SW480 (cell line): ENCODE results near the gene ZNF28.
"Not testable (repeated sequence)": the region's sequence is repeated elsewhere in the genome, so short reads cannot be mapped to it uniquely, and the experiment has no call there.

ENCODE experiments used
- DNase-seq: peaks from one replicate; pipeline ENCODE4 v3.0.0-alpha.2; 2016; ENCODE audit warnings: low spot score

Gene ZNF28

DNA sequence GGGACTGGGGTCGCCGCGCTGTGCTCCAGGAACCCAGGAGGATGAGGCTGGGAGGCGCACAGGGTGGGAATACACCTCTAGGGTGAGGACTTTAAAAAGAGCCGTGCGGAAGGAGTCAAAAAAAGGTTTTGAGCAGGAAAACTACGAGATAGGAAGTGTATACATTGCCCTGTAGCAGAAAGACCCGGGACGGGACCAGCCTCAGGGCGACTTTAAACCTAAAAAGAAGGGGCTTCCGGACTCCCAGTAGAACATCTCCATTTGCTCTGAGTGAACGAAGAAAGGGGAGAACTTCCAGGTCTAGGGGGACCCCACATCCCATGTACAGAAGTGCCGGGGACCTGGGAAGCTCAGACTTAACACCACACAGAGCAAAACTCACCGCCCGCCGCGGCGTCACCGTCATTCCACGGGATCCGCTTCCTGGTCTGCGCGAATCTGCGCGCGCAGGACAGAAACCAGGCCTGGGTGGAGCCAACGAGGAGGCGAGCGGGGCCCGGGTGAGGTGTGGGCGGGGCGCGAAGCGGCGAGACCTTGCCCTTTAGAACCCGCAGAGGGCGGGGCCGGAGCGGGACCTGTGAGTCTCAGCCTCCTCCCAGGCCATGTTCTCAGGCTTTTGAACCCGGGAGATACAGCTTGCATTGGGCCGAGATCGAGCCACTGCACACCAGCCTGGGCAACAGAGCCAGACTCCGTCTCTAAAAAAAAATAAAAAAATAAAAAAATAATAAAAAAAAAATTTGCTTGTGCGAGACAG lies at the start of gene ZNF28:
TSS of gene ZNF28 (minus strand) at position 430 of the 757 bp plus-strand sequence. CDS start 3,675 bp downstream, outside the sequence.
- peak; percentile 24 for DNase-seq

GRCh38 chr19:52868031-52868430 lies 46.6 kb upstream of the ZNF28 start:
- not testable (repeated sequence) for DNase-seq

- DNase-seq, result peak; percentile 39
These were observed 36.2 kb upstream of the ZNF28 start, which contains the start of gene ZNF468 for GRCh38 chr19:52857378-52858191. Gene ZNF468 (minus strand): TSS chr19:52857619. CDS start chr19:52854272, 3,347 bp downstream.

- DNase-seq, result not testable (repeated sequence)
These were observed 35.3 kb upstream of the ZNF28 start for GRCh38 chr19:52856540-52857377.

GRCh38 chr19:52847352-52847751 lies 25.9 kb upstream of the ZNF28 start:
- DNase-seq, result not testable (repeated sequence)

DNA sequence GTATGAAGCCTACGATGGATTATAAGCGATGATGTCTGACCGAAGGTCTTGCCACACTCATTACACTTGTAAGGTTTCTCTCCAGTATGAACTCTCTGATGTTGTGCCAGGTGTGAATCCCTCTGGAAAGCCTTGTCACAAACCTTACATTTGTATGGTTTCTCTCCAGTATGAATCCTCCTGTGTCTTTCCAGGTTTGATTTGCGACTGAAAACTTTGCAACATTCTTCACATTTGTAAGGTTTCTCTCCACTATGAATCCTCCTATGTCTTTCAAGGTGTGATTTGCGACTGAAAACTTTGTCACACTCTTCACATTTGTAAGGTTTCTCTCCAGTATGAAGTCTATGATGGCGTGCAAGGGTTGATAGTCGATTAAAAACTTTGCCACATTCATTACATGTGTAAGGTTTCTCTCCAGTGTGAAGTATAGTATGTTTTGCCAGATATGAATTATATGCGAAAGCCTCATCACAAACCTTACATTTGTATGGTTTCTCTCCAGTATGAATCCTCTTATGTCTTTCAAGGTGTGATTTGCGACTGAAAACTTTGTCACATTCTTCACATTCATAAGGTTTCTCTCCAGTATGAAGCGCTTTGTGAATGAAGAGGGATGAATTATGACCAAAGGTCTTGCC lies 19.5 kb upstream of the ZNF28 start:
- not testable (repeated sequence) for DNase-seq

DNA sequence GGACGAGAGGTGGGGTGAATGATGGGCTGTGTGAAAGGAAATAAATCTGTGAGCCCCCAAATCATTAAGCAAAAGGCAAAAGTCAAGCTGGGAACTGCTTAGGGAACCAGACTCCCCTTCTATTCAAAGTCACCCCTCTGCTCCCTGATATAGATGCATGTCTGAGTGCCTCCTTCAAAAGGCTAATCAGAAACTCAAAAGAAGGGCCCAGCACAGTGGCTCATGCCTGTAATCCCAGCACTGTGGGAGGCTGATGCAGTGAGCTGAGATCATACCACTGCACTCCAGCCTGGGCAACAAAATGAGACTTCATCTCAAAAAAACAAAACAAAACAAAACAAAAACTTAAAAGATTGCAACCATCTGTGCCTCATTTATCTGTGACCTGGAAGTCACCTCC lies 12.9 kb upstream of the ZNF28 start:
- not testable (repeated sequence) for DNase-seq

DNA sequence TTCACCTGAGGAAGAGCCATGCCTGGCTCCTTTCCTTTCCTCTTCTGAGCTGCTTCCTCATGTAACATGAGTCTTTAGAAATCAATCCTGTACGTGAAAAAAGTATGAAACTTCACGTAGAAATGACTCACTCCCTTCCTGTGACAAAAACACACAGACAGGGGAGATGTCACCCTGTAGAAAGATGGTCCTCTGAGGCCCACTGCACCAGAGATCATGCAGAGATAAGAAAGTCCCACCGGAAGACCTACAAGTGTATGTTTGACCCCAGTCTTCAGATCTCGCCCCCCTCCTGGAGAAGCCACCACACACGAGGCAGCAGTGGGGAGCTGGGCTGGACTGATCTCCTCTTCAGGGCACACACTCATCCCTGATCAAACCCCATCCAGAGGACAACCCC lies 12.1 kb upstream of the ZNF28 start:
- DNase-seq, result not testable (repeated sequence)

DNA sequence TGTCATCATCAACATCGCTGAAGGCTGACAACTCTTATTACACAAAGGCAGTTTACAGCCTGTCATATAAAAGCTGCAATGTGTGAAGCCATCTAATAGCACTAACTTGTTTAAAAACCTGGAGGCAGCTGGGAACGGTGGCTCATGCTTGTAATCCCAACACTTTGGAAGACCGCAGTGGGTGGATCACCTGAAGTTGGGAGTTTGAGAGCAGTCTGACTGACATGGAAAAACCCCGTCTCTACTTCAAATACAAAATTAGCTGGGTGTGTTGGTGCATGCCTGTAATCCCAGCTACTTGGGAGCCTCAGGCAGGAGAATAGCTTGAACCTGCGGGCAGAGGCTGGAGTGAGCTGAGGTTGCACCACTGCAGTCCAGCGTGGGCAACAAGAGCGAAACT lies 8.4 kb upstream of the ZNF28 start:
- not testable (repeated sequence) for DNase-seq

DNA sequence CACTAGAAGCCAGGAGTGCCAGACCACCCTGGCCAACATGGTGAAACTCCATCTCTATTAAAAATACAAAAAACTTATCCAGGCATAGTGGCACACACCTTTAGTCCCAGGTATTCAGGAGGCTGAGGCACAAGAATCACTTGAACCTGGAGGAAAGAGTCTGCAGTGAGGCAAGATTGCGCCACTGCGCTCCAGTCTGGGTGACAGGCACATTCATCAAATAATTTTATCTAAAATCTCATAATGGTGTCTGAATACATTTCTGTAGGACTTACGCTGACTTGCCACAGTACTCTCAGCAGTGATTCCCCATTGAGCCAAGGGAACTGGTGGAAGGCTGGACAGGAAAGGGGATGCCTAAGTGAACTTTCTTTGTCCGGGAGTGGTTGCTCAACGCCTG lies 4.3 kb upstream of the ZNF28 start:
- DNase-seq, result no peak

GRCh38 chr19:52823676-52824075 lies 2.2 kb upstream of the ZNF28 start:
- DNase-seq, result no peak

GRCh38 chr19:52820472-52821203 lies 795 bp downstream of the ZNF28 start:
- peak; percentile 10 for DNase-seq

- DNase-seq, result no peak
These were observed 11.6 kb downstream of the ZNF28 start for GRCh38 chr19:52809801-52810200.

DNA sequence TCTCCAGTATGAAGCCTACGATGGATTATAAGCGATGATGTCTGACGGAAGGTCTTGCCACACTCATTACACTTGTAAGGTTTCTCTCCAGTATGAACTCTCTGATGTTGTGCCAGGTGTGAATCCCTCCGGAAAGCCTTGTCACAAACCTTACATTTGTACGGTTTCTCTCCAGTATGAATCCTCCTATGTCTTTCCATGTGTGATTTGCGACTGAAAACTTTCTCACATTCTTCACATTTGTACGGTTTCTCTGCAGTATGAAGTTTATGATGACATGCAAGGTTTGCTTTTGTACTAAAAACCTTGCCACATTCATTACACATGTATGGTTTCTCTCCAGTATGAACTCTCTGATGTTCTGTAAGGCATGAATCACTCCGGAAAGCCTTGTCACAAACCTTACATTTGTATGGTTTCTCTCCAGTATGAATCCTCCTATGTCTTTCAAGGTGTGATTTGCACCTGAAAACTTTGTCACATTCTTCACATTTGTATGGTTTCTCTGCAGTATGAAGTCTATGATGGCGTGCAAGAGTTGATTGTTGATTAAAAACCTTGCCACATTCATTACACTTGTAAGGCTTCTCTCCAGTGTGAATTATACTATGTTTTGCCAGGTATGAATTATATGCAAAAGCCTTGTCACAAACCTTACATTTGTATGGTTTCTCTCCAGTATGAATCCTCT lies 21.3 kb downstream of the ZNF28 start:
- DNase-seq, result not testable (repeated sequence)

DNA sequence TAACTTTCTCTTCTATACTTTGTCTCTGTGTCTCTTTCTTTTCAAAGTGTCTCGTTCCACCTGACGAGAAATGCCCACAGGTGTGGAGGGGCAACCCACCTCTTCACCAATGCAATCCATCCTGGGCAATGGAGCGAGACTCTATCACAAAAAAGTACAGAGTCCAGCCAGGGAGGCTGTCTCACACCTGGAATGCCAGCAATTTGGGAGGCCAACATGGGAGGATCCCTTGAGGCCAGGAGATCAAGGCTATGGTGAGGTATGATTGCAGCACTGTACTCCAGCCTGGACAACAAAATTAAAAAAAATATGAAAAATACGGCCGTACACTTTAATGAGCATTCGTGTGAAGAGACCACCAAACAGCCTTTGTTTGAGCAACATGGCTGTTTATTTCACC lies 32.0 kb downstream of the ZNF28 start:
- DNase-seq, result no peak

DNA sequence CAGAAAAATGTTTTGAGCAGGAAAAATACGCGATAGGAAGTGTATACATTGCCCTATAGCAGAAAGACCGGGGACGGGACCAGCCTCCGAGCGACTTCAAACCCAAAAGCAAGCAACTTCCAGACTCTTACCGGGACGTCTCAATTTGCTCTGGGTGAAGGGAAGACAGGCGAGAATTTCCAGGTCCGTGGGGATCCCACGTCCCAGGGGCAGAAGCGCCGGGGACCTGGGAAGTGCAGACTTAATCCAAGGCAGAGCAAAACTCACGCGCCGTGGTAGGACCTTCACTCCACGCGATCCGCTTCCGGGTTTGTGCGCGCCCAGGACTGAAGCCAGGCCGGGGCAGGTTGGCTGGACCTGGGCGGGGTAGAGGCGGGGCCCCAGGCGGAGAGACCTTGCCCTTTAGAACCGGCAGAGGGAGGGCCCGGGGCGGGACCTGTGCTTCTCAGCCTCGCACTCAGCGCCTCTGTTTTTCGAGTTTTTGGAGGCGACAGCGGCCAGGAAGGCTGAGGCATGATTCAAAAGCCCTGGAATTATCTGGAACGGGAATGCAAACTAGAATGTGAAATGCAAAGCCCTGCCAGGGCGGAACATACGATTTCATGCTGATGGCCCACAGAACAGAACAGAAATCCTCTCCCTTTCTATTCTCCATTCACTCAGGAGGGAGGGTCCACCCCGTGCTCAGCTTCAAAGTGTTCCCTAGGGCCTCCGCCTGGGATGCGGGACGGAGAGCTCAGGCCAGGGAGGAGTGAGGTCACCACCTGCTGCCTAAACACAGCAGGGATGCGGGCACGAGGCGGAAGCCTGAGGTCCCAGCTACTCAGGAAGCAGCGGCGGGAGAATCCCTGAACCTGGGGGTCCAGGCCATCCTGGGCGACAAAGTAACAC lies 34.7 kb downstream of the ZNF28 start, which contains the start of gene ZNF600:
TSS of gene ZNF600 (minus strand) at position 328 of the 891 bp plus-strand sequence. CDS start 7,903 bp downstream, outside the sequence.
- DNase-seq, result peak; percentile 82

- DNase-seq, result peak; percentile 13
These were observed 35.4 kb downstream of the ZNF28 start for GRCh38 chr19:52786078-52786463.

DNA sequence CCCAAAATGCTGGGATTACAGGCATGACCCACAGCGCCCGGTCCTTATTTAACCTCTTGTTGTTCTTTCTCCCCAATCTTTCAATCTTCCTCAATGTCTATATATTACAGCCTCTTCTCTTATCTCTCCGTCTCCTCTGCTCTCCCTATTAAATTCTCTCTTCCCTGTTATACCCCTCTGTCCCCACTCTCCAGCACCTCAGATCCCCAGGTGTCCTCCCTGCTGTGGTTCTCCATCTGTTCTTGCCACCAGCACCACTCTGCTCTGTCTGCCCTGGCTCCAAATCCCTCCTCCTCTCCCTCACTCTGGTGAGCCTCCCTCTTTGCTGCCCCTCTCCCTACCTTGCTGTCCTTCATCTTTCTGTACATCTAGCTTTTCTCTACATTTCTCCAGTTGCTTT lies 35.9 kb downstream of the ZNF28 start:
- no peak for DNase-seq

DNA sequence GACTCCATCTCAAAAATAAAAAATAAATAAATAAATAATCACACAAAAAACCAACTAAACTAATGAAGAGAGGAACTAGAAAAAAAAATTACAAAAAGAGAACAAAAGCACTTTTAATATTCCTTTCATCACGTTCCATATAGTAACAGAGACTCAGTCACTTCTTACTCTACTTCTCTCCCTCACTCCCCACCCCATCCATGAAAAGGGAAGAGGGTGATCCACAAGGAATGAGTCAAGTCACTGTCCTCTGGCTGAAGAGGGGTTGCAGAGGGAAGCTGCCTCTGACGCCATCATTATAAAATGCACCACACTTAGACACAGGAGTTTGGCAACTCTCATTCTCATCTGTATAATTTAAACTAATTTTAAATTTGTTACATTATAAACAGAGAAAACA lies 38.6 kb downstream of the ZNF28 start:
- DNase-seq, result not testable (repeated sequence)
